ENCODE data around the gene LRG1. TPM values are rescaled to one million over a fixed set of nuclear protein-coding genes. Genes with fewer than 3 reads are reported as not detected.

The LRG1 gene
- total and polyA plus RNA-seq, 2 experiments from 2014 or later = 0.21 to 0.45 TPM

DNA sequence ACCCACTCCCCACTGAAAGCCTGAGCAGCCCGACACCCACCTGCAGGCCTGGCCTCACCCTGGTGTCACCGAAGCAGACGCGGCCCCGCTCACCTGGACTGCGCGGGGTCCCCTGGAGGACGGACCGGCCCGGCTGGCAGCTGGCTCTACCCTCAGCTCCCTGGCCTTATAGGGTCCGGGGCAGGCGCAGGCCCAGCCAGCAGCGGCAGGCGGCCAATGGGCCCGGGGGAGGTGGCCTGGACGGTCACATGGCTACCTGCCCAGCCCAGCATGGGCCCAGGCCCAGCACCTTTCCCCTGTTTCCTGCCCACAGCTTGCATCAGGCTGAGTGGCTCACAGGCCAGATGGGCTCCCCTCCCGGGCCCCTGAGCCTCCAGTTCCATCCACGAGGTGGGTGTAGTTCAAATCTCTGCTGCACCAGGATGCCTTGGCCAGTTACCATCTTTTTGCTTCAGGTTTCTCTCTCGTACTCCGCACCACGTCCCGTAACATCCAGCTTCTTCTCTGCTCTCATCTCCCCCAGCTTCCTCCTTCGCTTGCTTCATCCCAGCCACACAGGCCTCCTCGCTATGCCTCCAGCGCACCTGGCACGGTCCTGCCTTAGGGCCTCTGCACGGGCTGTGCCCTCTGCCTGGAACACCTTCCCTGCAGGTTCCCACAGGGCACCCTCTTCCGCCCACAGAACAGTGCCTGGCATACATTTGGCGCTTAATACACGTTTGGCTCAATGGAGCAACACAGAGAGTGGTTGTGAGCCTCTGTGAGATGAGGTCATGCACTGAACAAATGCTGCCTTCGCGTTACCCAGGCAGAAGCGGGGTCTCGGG, 21.3 kb downstream of the LRG1 start, which contains the start of gene PLIN4 (continued):
- TF ChIP-seq ZNF114 (CRISPR knock-in tag; IDR thresholded peaks at IDR 0.05) = no peak
- no peak for TF ChIP-seq REST (IDR thresholded peaks at IDR 0.05; ENCODE audit: unreplicated experiment)
- no peak for TF ChIP-seq EZH2 (IDR thresholded peaks at IDR 0.05; ENCODE audit: low read depth, unreplicated experiment)
- TF ChIP-seq ZNF331 (CRISPR knock-in tag; IDR thresholded peaks at IDR 0.05; ENCODE audit: low read depth) = no peak
- no peak for TF ChIP-seq POLR2AphosphoS5 (IDR thresholded peaks at IDR 0.05; ENCODE audit: low read depth)
- TF ChIP-seq, protein P1, sequence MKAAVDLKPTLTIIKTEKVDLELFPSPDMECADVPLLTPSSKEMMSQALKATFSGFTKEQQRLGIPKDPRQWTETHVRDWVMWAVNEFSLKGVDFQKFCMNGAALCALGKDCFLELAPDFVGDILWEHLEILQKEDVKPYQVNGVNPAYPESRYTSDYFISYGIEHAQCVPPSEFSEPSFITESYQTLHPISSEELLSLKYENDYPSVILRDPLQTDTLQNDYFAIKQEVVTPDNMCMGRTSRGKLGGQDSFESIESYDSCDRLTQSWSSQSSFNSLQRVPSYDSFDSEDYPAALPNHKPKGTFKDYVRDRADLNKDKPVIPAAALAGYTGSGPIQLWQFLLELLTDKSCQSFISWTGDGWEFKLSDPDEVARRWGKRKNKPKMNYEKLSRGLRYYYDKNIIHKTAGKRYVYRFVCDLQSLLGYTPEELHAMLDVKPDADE (IDR thresholded peaks at IDR 0.05) = no peak
- TF ChIP-seq NANOG (IDR thresholded peaks at IDR 0.05; ENCODE audit: borderline replicate concordance) = no peak

DNA sequence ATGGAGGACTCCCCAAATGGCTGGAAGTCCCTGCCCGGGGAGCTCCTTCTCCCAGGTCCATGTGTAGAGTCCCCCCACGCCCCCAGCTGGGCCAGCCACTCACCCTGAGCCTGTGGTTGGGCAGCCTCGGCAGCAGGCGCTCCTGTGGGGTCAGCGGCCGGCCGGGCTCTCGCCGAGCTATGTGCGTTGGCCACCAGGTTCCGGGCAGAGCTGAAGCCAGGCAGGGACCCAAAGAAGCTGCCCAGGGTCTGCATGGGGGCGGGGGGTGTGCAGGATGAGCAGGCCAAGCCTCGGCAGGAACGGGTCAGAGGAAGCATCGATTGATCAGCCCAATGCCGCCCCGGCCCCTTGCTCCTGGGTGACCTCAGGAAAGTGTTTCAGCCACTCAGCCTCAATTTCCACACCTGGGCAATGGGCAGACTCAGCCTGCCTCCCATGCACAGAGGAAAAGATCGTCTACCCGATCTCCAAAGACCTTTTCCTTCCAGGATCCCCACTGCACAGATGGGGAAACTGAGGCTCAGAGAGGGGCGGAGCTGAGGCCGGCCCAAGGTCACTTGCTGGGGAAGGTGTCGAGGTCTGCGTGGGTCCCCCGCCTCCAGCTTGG, 22.3 kb downstream of the LRG1 start:
- H3K27me3 ChIP-seq (ENCODE audit: insufficient read depth) = peaks cover 31% of the 10 kb centered on the region; the same call in 1 of the 2 replicates
- no peak overlapping the region for H3K27ac ChIP-seq (ENCODE audit: low read depth)
- no peaks in the 10 kb centered on the region for H3K9me2 ChIP-seq (ENCODE audit: insufficient read depth)
- no peaks in the 10 kb centered on the region for H3K36me3 ChIP-seq (ENCODE audit: insufficient read depth)
- no peaks in the 10 kb centered on the region for H3K4me1 ChIP-seq (ENCODE audit: insufficient read depth)
- peaks cover 2% of the 10 kb centered on the region; the same call in 1 of the 3 replicates for H3K36me3 Mint-ChIP-seq (ENCODE audit: low read depth)
- no peak overlapping the region for H3K4me2 ChIP-seq
- no peaks in the 10 kb centered on the region; the same call in 1 of the 2 replicates for H4K20me1 ChIP-seq (replicated peaks; ENCODE audit: insufficient read depth)
- no peak overlapping the region for H3K4me3 ChIP-seq
- H3K79me2 ChIP-seq (replicated peaks; ENCODE audit: insufficient read depth) = no peaks in the 10 kb centered on the region
- H2AFZ ChIP-seq = no peak overlapping the region
- DNase-seq (ENCODE audit: low spot score) (no peak), ATAC-seq (no peak)
- peaks cover 4% of the 10 kb centered on the region for H3K4me1 Mint-ChIP-seq
- no peak overlapping the region for H3K4me3 Mint-ChIP-seq
- H3K9me3 Mint-ChIP-seq = peaks cover 3% of the 10 kb centered on the region; the same call in 2 of the 3 replicates
- no peaks in the 10 kb centered on the region for H3F3A ChIP-seq (replicated peaks; ENCODE audit: low read depth)
- peaks cover 45% of the 10 kb centered on the region for H3K27me3 Mint-ChIP-seq (ENCODE audit: insufficient read depth, low read depth, poor library complexity)
- H3K27ac Mint-ChIP-seq = no peak overlapping the region
- TF ChIP-seq REST (IDR thresholded peaks at IDR 0.05; ENCODE audit: unreplicated experiment) (no peak), POLR2AphosphoS5 (IDR thresholded peaks at IDR 0.05; ENCODE audit: low read depth) (no peak)
- TF ChIP-seq, protein P2, sequence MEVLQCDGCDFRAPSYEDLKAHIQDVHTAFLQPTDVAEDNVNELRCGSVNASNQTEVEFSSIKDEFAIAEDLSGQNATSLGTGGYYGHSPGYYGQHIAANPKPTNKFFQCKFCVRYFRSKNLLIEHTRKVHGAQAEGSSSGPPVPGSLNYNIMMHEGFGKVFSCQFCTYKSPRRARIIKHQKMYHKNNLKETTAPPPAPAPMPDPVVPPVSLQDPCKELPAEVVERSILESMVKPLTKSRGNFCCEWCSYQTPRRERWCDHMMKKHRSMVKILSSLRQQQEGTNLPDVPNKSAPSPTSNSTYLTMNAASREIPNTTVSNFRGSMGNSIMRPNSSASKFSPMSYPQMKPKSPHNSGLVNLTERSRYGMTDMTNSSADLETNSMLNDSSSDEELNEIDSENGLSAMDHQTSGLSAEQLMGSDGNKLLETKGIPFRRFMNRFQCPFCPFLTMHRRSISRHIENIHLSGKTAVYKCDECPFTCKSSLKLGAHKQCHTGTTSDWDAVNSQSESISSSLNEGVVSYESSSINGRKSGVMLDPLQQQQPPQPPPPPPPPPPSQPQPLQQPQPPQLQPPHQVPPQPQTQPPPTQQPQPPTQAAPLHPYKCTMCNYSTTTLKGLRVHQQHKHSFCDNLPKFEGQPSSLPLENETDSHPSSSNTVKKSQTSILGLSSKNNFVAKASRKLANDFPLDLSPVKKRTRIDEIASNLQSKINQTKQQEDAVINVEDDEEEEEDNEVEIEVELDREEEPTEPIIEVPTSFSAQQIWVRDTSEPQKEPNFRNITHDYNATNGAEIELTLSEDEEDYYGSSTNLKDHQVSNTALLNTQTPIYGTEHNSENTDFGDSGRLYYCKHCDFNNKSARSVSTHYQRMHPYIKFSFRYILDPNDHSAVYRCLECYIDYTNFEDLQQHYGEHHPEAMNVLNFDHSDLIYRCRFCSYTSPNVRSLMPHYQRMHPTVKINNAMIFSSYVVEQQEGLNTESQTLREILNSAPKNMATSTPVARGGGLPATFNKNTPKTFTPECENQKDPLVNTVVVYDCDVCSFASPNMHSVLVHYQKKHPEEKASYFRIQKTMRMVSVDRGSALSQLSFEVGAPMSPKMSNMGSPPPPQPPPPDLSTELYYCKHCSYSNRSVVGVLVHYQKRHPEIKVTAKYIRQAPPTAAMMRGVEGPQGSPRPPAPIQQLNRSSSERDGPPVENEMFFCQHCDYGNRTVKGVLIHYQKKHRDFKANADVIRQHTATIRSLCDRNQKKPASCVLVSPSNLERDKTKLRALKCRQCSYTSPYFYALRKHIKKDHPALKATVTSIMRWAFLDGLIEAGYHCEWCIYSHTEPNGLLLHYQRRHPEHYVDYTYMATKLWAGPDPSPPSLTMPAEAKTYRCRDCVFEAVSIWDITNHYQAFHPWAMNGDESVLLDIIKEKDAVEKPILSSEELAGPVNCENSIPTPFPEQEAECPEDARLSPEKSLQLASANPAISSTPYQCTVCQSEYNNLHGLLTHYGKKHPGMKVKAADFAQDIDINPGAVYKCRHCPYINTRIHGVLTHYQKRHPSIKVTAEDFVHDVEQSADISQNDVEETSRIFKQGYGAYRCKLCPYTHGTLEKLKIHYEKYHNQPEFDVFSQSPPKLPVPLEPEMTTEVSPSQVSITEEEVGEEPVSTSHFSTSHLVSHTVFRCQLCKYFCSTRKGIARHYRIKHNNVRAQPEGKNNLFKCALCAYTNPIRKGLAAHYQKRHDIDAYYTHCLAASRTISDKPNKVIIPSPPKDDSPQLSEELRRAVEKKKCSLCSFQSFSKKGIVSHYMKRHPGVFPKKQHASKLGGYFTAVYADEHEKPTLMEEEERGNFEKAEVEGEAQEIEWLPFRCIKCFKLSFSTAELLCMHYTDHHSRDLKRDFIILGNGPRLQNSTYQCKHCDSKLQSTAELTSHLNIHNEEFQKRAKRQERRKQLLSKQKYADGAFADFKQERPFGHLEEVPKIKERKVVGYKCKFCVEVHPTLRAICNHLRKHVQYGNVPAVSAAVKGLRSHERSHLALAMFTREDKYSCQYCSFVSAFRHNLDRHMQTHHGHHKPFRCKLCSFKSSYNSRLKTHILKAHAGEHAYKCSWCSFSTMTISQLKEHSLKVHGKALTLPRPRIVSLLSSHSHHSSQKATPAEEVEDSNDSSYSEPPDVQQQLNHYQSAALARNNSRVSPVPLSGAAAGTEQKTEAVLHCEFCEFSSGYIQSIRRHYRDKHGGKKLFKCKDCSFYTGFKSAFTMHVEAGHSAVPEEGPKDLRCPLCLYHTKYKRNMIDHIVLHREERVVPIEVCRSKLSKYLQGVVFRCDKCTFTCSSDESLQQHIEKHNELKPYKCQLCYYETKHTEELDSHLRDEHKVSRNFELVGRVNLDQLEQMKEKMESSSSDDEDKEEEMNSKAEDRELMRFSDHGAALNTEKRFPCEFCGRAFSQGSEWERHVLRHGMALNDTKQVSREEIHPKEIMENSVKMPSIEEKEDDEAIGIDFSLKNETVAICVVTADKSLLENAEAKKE (CRISPR knock-in tag; IDR thresholded peaks at IDR 0.05) = no peak

Measured in GM23338 (cell line).